ENCODE measurements around the gene STXBP6.
"Not testable (repeated sequence)": the region's sequence is repeated elsewhere in the genome, so short reads cannot be mapped to it uniquely, and the experiment has no call there.

Gene STXBP6

GRCh38 chr14:24803426-24803825, 246.5 kb downstream of the STXBP6 start:
- H3K27me3 ChIP-seq (ENCODE audit: low read depth); H3K4me3 ChIP-seq; DNase-seq (ENCODE audit: low spot score in 2 of 2); in situ Hi-C loops (cut with MboI; ENCODE audit: low sequenced_read_pairs); H3K36me3 ChIP-seq (replicated peaks); H3K9me3 ChIP-seq; H3K4me1 ChIP-seq: not testable (repeated sequence)

- no peak overlapping the region for H3K4me3 ChIP-seq
- H3K27me3 ChIP-seq (ENCODE audit: low read depth), result no peaks in the 10 kb centered on the region
- H3K9me3 ChIP-seq, result peaks cover under 1% of the 10 kb centered on the region
- no peak for DNase-seq (ENCODE audit: low spot score in 2 of 2)
- H3K4me1 ChIP-seq, result no peaks in the 10 kb centered on the region
- H3K36me3 ChIP-seq (replicated peaks), result no peaks in the 10 kb centered on the region
- in situ Hi-C loops (cut with MboI; ENCODE audit: low sequenced_read_pairs), result no loop called here
Measured at GRCh38 chr14:24802236-24802635, 247.7 kb downstream of the STXBP6 start.

GRCh38 chr14:24801024-24801423, 248.9 kb downstream of the STXBP6 start:
- no peak for DNase-seq (ENCODE audit: low spot score in 2 of 2)
- no peaks in the 10 kb centered on the region for H3K27me3 ChIP-seq (ENCODE audit: low read depth)
- in situ Hi-C loops (cut with MboI; ENCODE audit: low sequenced_read_pairs), result no loop called here
- H3K4me3 ChIP-seq, result no peak overlapping the region
- no peaks in the 10 kb centered on the region for H3K4me1 ChIP-seq
- no peaks in the 10 kb centered on the region for H3K36me3 ChIP-seq (replicated peaks)
- H3K9me3 ChIP-seq, result peaks cover 3% of the 10 kb centered on the region

GRCh38 chr14:24798911-24799462, 251.0 kb downstream of the STXBP6 start:
- no peak for DNase-seq (ENCODE audit: low spot score in 2 of 2)
- no peaks in the 10 kb centered on the region for H3K36me3 ChIP-seq (replicated peaks)
- H3K27me3 ChIP-seq (ENCODE audit: low read depth), result no peaks in the 10 kb centered on the region
- H3K9me3 ChIP-seq, result peaks cover 3% of the 10 kb centered on the region
- no peak overlapping the region for H3K4me3 ChIP-seq
- H3K4me1 ChIP-seq, result no peaks in the 10 kb centered on the region
- in situ Hi-C loops (cut with MboI; ENCODE audit: low sequenced_read_pairs), result no loop called here

GRCh38 chr14:24795406-24795805, 254.5 kb downstream of the STXBP6 start:
- Histone ChIP-seq H3K27me3 (ENCODE audit: low read depth) (no peaks in the 10 kb centered on the region), H3K9me3 (peaks cover 3% of the 10 kb centered on the region), H3K36me3 (replicated peaks) (no peaks in the 10 kb centered on the region), H3K4me1 (no peaks in the 10 kb centered on the region), H3K4me3 (no peak overlapping the region)
- in situ Hi-C loops (cut with MboI; ENCODE audit: low sequenced_read_pairs), result no loop called here
- no peak for DNase-seq (ENCODE audit: low spot score in 2 of 2)

DNA sequence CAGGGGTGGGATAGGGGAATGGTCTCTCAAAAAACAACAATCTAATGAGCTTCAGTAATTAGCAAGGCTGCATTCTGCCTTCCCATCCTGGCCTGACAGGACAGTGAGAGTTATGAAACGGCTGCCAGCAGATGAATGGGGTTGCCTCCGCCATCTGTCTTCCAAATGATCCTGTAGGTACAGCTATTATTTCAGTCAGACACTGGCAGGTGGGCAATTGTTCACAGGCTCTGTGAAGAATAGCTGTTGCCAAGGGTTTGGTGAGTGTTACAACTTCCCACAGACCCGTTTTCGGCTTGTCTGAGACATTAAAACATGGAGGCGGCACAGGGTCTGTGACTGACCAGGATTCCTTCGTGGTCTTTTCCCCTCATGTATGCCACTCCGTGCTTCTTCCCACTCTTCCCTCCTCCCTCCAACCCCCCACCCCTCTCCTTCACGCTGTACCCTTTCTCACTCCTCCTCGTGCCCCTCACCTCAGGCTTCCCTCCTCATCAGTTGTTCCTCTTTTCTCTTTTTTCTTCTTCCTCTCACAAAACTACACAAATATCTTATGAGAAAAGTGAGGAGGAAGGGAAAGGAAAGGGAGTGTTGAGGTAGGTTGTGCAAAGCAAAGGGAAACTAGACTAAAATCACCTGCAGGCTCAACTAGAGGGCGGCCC, 255.2 kb downstream of the STXBP6 start:
- no peak overlapping the region for H3K4me3 ChIP-seq
- no peaks in the 10 kb centered on the region for H3K27me3 ChIP-seq (ENCODE audit: low read depth)
- H3K9me3 ChIP-seq, result peaks cover 3% of the 10 kb centered on the region
- no peak for DNase-seq (ENCODE audit: low spot score in 2 of 2)
- in situ Hi-C loops (cut with MboI; ENCODE audit: low sequenced_read_pairs), result no loop called here
- H3K4me1 ChIP-seq, result no peaks in the 10 kb centered on the region
- no peaks in the 10 kb centered on the region for H3K36me3 ChIP-seq (replicated peaks)

- no peak overlapping the region for H3K4me3 ChIP-seq
- H3K9me3 ChIP-seq, result no peaks in the 10 kb centered on the region
- H3K4me1 ChIP-seq, result no peaks in the 10 kb centered on the region
- no peak for DNase-seq (ENCODE audit: low spot score in 2 of 2)
- H3K27me3 ChIP-seq (ENCODE audit: low read depth), result no peaks in the 10 kb centered on the region
- in situ Hi-C loops (cut with MboI; ENCODE audit: low sequenced_read_pairs), result no loop called here
- no peaks in the 10 kb centered on the region for H3K36me3 ChIP-seq (replicated peaks)
Measured at GRCh38 chr14:24790196-24790595, 259.8 kb downstream of the STXBP6 start.

DNA sequence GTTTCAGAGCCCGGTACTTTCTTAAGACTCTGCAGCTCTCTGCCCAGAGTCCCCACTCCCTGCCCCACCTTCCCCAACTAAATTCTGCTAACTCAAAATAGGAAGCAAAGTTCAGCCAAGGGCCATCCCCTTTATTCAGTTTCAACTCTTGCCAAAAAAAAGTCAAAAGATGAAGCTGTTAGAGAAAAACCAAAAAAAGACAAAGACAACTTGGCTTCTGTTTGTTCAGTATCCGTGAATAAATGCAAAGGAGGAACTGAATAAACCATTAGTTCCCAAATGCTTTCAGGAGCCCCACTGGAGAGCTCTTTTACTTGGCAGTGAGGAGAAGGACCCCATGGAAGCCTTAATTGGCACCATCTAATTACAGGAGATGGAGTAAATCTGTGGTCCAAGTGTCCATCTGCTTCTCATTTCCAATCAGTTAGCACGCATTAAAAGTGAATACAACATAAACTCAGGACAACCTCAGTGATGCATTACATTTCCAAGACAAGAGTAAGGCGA, 260.5 kb downstream of the STXBP6 start:
- Histone ChIP-seq H3K9me3 (no peaks in the 10 kb centered on the region), H3K36me3 (replicated peaks) (no peaks in the 10 kb centered on the region), H3K27me3 (ENCODE audit: low read depth) (no peaks in the 10 kb centered on the region), H3K4me1 (no peaks in the 10 kb centered on the region), H3K4me3 (no peak overlapping the region)
- DNase-seq (ENCODE audit: low spot score in 2 of 2), result no peak
- in situ Hi-C loops (cut with MboI; ENCODE audit: low sequenced_read_pairs), result no loop called here

DNA sequence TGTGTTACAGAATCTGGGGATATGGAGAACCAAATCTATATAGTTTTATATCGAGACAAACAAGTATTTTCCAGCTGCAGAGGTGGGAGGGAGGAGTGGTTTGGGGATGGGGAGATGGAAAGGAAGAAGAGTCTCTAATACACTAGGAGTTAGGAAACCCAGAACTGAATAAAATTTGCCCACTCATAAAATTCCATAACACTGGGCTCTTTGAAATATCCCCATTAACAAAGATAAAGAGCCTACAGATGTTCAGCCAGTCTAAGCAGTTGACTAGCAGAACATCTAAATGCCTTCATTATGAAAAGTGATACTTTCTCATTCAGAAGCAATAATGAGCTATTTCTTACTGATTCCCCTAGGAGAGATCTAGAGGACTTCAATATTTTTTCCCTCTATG, 264.2 kb downstream of the STXBP6 start:
- H3K36me3 ChIP-seq (replicated peaks), result no peaks in the 10 kb centered on the region
- DNase-seq (ENCODE audit: low spot score in 2 of 2), result no peak
- no peaks in the 10 kb centered on the region for H3K4me1 ChIP-seq
- H3K27me3 ChIP-seq (ENCODE audit: low read depth), result no peaks in the 10 kb centered on the region
- H3K4me3 ChIP-seq, result no peak overlapping the region
- in situ Hi-C loops (cut with MboI; ENCODE audit: low sequenced_read_pairs), result no loop called here
- no peaks in the 10 kb centered on the region for H3K9me3 ChIP-seq

- in situ Hi-C loops (cut with MboI; ENCODE audit: low sequenced_read_pairs), result no loop called here
Measured at GRCh38 chr14:24784981-24785380, 265.0 kb downstream of the STXBP6 start.

DNA sequence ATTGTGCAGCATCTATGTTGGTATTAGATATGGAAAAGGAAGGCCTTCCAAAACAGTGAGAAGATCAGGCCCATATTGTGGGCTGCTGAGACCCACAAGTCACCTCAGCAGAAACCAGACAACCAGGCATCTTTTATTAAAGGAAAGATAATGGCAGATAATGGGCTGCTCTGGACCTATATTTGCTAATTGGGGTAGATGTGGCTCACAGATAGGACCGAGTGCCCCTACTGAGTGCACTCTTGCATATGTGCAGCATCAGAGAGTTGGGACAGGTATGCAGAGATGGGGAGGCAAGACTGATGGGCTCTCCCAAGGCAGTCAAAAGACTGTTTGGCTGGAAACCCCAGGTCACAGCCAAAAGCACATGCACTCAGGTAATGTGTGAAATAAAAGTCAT, 266.2 kb downstream of the STXBP6 start:
- no peaks in the 10 kb centered on the region for H3K4me1 ChIP-seq
- in situ Hi-C loops (cut with MboI; ENCODE audit: low sequenced_read_pairs), result no loop called here
- H3K9me3 ChIP-seq, result no peaks in the 10 kb centered on the region
- DNase-seq (ENCODE audit: low spot score in 2 of 2), result no peak
- no peaks in the 10 kb centered on the region for H3K27me3 ChIP-seq (ENCODE audit: low read depth)
- H3K36me3 ChIP-seq (replicated peaks), result no peaks in the 10 kb centered on the region
- H3K4me3 ChIP-seq, result no peak overlapping the region

More at GRCh38 chr14:24784981-24785380, 265.0 kb downstream of the STXBP6 start:
- Histone ChIP-seq H3K36me3 (replicated peaks) (no peaks in the 10 kb centered on the region), H3K27me3 (ENCODE audit: low read depth) (no peaks in the 10 kb centered on the region), H3K4me1 (no peaks in the 10 kb centered on the region), H3K9me3 (no peaks in the 10 kb centered on the region), H3K4me3 (no peak overlapping the region)
- DNase-seq (ENCODE audit: low spot score in 2 of 2), result no peak

GRCh38 chr14:24780281-24780680, 269.7 kb downstream of the STXBP6 start:
- no peak for DNase-seq (ENCODE audit: low spot score in 2 of 2)
- no peaks in the 10 kb centered on the region for H3K27me3 ChIP-seq (ENCODE audit: low read depth)
- no peaks in the 10 kb centered on the region for H3K4me1 ChIP-seq
- in situ Hi-C loops (cut with MboI; ENCODE audit: low sequenced_read_pairs), result no loop called here
- H3K36me3 ChIP-seq (replicated peaks), result no peaks in the 10 kb centered on the region
- peaks cover 2% of the 10 kb centered on the region; the same call in 1 of the 2 replicates for H3K9me3 ChIP-seq
- H3K4me3 ChIP-seq, result no peak overlapping the region

GRCh38 chr14:24777678-24778077, 272.3 kb downstream of the STXBP6 start:
- Histone ChIP-seq H3K9me3 (peaks cover 3% of the 10 kb centered on the region; the same call in 1 of the 2 replicates), H3K4me3 (no peak overlapping the region), H3K4me1 (no peaks in the 10 kb centered on the region), H3K36me3 (replicated peaks) (no peaks in the 10 kb centered on the region), H3K27me3 (ENCODE audit: low read depth) (no peaks in the 10 kb centered on the region)
- DNase-seq (ENCODE audit: low spot score in 2 of 2), result no peak
- in situ Hi-C loops (cut with MboI; ENCODE audit: low sequenced_read_pairs), result no loop called here

DNA sequence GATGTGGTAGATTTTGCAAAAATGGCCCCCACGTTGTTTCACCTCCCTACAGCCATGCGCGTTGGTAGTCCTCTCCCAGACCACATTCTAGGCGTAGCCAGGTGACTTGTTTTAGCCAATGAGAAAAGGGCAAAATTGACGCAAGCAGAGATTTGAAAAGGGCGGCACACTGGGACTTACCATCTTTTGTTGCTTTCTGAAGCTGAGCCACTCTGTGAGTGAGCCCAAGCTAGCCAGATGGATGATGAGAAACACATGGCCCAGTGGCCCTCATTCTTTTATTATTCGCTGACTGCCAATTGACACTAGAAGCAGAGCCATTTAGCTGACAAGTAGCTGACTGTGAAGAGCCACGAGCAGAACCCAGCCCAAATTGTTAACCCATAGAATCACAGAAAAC, 274.0 kb downstream of the STXBP6 start:
- no peak for DNase-seq (ENCODE audit: low spot score in 2 of 2)
- in situ Hi-C loops (cut with MboI; ENCODE audit: low sequenced_read_pairs), result no loop called here
- H3K9me3 ChIP-seq, result peaks cover 3% of the 10 kb centered on the region; the same call in 1 of the 2 replicates
- no peaks in the 10 kb centered on the region for H3K36me3 ChIP-seq (replicated peaks)
- H3K27me3 ChIP-seq (ENCODE audit: low read depth), result no peaks in the 10 kb centered on the region
- no peak overlapping the region for H3K4me3 ChIP-seq
- H3K4me1 ChIP-seq, result no peaks in the 10 kb centered on the region
